ENCODE measurements around the gene NDUFA9.

DNA sequence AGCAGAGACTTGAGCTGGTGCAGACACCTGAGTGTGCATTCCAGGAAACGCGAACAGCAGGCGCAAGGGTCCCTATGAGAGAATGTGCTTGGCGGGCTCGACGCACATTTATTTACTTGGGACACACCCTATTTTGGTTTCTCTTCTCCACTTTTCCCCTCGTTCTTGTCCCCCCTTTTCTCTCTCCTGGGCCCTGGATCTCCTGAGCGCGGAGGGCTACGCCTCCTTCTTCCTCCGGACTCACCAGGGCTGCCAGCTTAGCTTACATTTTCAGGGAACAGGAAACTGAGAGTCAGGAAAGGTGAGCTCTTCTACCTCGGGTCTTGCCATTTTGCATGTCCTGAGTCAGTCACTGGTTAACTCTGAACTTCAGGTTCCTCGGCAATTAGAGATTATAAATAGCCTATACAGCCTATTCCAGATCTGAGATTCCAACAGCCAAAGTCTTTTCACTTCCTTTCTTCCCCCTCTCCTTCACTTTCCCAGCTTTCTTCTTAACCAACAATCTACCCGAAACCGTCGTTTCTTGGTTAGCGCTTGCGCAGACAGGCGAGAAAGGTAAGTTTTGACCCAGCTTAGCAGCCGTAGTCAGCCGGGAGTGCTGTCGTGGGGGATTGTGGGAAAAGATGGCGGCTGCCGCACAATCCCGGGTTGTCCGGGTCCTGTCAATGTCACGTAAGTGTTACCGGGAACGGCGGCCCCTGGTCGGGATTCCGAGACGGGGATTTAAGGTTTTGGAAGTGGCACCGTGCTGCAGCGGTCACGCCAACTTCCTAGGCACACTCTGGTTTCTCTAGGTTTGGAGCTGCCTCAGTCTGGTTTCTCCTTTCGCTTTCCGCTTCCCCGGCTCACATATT lies at the start of gene NDUFA9, which contains the start of gene AKAP3:
- TF ChIP-seq POLR2AphosphoS5 (IDR thresholded peaks at IDR 0.05; ENCODE audit: borderline replicate concordance, low read depth, low read length) (peak; percentile 94), EZH2 (IDR thresholded peaks at IDR 0.05) (no peak), FOXP2 (optimal IDR thresholded peaks at IDR 0.05; ENCODE audit: control extremely low read depth, extremely low read length, insufficient read depth) (no peak)

Data from SK-N-MC (cell line).